Spleen (tissue), 7 donors: ENCODE results near the gene PAMR1.

Source experiments
- POLR2A ChIP-seq, 3 donors: fragments of 450-650 bp; IDR thresholded peaks; one replicate each; pipeline ENCODE4 v1.5.1; 2017; ENCODE audit warnings: antibody characterized with exemption in 3 of 3, mild to moderate bottlenecking in 1 of 3
- TF ChIP-seq, protein P1 (sequence below), 11 experiments: fragments of 200-600 bp in 7 of 11; fragments of 450-650 bp in 4 of 11; sonication (generic) in 4 of 11; IDR thresholded peaks in 8 of 11; conservative IDR thresholded peaks in 3 of 11; 1 replicate in 7 of 11; 2 replicates in 4 of 11; pipeline versions ENCODE4 v1.4.0 to v1.8.0; 2016 to 2021; ENCODE audit warnings: antibody characterized with exemption in 11 of 11, inconsistent platforms in 4 of 11, mild to moderate bottlenecking in 1 of 11
- donor health status: DM: no; HTN: no; CAD: no; lungs with moderate emphysema.
- donor health status: DM: no; HTN: no; CAD: no.
- donor health status: DM: no; HTN: no; CAD: no.

DNA sequence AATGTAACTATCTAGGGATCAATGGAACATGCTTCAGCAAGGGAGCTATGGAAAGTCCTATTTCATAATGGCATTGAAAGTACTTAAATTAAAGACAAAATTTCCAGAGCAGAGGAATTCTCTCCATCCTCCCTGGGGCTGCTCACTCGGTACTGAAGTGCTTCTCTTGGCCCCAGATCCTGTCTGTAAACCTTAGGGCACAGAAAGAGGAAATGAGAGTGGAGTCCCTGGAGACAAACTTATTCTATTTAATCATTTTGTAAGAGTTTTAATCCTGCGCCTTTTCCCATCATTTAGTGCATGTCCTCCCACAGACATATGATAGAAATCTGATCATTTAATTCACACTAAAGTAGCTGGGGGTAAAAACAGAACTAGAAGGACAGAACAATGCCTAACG, 20.9 kb upstream of the PAMR1 start:
- TF ChIP-seq, protein P1, sequence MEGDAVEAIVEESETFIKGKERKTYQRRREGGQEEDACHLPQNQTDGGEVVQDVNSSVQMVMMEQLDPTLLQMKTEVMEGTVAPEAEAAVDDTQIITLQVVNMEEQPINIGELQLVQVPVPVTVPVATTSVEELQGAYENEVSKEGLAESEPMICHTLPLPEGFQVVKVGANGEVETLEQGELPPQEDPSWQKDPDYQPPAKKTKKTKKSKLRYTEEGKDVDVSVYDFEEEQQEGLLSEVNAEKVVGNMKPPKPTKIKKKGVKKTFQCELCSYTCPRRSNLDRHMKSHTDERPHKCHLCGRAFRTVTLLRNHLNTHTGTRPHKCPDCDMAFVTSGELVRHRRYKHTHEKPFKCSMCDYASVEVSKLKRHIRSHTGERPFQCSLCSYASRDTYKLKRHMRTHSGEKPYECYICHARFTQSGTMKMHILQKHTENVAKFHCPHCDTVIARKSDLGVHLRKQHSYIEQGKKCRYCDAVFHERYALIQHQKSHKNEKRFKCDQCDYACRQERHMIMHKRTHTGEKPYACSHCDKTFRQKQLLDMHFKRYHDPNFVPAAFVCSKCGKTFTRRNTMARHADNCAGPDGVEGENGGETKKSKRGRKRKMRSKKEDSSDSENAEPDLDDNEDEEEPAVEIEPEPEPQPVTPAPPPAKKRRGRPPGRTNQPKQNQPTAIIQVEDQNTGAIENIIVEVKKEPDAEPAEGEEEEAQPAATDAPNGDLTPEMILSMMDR (IDR thresholded peaks at IDR 0.05 in 8 of 11, conservative IDR thresholded peaks at IDR 0.05 in 3 of 11): no peak
- no peak for TF ChIP-seq POLR2A (IDR thresholded peaks at IDR 0.05)
